ENCODE results near the gene POLE. TPM values are rescaled to one million over a fixed set of nuclear protein-coding genes. Genes with fewer than 3 reads are reported as not detected.

The POLE gene
- total RNA-seq, 2 experiments from 2014 or later, result 157 to 230 TPM

DNA sequence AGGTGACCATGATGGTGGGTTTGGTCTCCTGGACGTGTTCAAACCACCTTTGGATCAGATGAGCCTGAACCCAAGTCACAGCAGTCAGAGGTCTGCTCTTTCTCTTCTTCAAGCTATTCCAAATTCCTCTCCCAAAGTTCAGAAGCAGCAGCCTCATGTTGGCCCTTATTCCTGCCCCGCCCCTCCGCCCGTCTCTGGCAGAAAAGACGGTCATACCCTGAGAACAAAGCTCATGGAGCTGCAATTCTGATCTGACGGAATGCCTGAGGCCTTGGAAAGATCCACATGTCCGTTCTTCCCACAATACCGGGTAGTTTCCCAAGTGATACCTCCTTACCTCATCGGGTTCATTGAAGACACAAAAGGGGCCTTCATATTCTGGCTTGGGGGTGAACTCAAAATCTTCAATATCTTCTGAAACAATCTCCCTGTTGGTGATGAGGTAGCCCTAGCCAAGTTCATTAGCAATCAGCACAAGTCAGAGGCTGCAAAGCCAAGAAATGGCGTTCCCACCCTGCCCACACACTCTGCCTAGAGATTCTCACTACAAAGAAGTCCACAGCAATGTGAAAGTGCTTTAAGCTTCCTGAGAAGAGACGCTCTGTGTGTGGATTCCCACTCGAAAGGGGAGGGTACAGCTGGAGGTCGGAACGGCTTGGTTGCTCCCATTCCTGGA, 11.2 kb downstream of the POLE start:
- Histone ChIP-seq H4K20me1 (ENCODE audit: insufficient read depth, low read length) (peaks cover 5% of the 10 kb centered on the region; the same call in 1 of the 2 replicates), H3K36me3 (ENCODE audit: insufficient read depth, low read length) (peaks cover 97% of the 10 kb centered on the region), H3K9me2 (ENCODE audit: insufficient read depth, low read length) (no peaks in the 10 kb centered on the region), H3K9me3 (ENCODE audit: low read length) (no peaks in the 10 kb centered on the region), H2AFZ (ENCODE audit: low read length) (no peak overlapping the region), H3K4me2 (ENCODE audit: low read length) (no peak overlapping the region), H3K4me1 (ENCODE audit: insufficient read depth, low read length, poor library complexity, severe bottlenecking) (no peaks in the 10 kb centered on the region), H3K27ac (ENCODE audit: low read depth, low read length, poor library complexity, severe bottlenecking) (no peak overlapping the region), H3K79me2 (ENCODE audit: insufficient read depth, low read depth, low read length) (peaks cover 21% of the 10 kb centered on the region), H3K4me3 (ENCODE audit: low read depth, low read length, poor library complexity, severe bottlenecking) (no peak overlapping the region)
- TF ChIP-seq, protein P1, sequence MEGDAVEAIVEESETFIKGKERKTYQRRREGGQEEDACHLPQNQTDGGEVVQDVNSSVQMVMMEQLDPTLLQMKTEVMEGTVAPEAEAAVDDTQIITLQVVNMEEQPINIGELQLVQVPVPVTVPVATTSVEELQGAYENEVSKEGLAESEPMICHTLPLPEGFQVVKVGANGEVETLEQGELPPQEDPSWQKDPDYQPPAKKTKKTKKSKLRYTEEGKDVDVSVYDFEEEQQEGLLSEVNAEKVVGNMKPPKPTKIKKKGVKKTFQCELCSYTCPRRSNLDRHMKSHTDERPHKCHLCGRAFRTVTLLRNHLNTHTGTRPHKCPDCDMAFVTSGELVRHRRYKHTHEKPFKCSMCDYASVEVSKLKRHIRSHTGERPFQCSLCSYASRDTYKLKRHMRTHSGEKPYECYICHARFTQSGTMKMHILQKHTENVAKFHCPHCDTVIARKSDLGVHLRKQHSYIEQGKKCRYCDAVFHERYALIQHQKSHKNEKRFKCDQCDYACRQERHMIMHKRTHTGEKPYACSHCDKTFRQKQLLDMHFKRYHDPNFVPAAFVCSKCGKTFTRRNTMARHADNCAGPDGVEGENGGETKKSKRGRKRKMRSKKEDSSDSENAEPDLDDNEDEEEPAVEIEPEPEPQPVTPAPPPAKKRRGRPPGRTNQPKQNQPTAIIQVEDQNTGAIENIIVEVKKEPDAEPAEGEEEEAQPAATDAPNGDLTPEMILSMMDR (conservative IDR thresholded peaks at IDR 0.05; ENCODE audit: low read length), result no peak
- no peak for TF ChIP-seq EZH2phosphoT487 (IDR thresholded peaks at IDR 0.05; ENCODE audit: borderline replicate concordance, low read depth, low read length)
- intact Hi-C loops (cut with micrococcal nuclease; ENCODE audit: unreplicated experiment), result no loop called here
- POLR2A ChIA-PET, result no interaction called here
- DNase-seq (ENCODE audit: low spot score), result no peak
- BruUV-seq (replicated peaks), result no TSS peak
- CTCF ChIA-PET (ENCODE audit: unreplicated experiment), result no interaction called here

DNA sequence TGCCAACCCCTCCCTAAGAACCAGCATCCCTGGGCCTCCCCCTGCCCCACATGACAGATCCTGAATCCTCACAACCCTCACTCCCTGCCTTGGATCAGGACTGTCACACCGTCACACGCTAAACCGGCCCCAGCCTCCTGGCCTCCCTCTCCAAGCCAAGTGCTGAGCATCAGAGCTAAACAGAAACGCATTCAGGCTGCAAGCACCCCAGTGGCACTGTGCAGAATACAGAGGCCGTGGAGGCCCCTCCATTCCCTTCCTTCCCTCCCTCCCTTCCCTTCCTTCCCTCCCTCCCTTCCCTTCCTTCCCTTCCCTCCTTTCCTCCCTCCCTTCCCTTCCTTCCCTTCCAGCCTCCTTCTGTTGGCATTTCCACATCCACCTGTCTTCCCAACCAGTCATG, 12.6 kb downstream of the POLE start:
- Histone ChIP-seq H3K36me3 (ENCODE audit: insufficient read depth, low read length) (peaks cover 93% of the 10 kb centered on the region), H2AFZ (ENCODE audit: low read length) (no peak overlapping the region), H3K9me3 (ENCODE audit: low read length) (no peaks in the 10 kb centered on the region), H3K9me2 (ENCODE audit: insufficient read depth, low read length) (no peaks in the 10 kb centered on the region), H3K79me2 (ENCODE audit: insufficient read depth, low read depth, low read length) (peaks cover 8% of the 10 kb centered on the region; the same call in 1 of the 2 replicates), H3K27ac (ENCODE audit: low read depth, low read length, poor library complexity, severe bottlenecking) (no peak overlapping the region), H3K4me3 (ENCODE audit: low read depth, low read length, poor library complexity, severe bottlenecking) (no peak overlapping the region), H3K4me2 (ENCODE audit: low read length) (no peak overlapping the region), H3K4me1 (ENCODE audit: insufficient read depth, low read length, poor library complexity, severe bottlenecking) (no peaks in the 10 kb centered on the region), H4K20me1 (ENCODE audit: insufficient read depth, low read length) (no peaks in the 10 kb centered on the region)
- POLR2A ChIA-PET, result no interaction called here
- no TSS peak for BruUV-seq (replicated peaks)
- no peak for DNase-seq (ENCODE audit: low spot score)
- TF ChIP-seq EZH2phosphoT487 (IDR thresholded peaks at IDR 0.05; ENCODE audit: borderline replicate concordance, low read depth, low read length), result no peak
- intact Hi-C loops (cut with micrococcal nuclease; ENCODE audit: unreplicated experiment), result no loop called here
- CTCF ChIA-PET (ENCODE audit: unreplicated experiment), result no interaction called here

DNA sequence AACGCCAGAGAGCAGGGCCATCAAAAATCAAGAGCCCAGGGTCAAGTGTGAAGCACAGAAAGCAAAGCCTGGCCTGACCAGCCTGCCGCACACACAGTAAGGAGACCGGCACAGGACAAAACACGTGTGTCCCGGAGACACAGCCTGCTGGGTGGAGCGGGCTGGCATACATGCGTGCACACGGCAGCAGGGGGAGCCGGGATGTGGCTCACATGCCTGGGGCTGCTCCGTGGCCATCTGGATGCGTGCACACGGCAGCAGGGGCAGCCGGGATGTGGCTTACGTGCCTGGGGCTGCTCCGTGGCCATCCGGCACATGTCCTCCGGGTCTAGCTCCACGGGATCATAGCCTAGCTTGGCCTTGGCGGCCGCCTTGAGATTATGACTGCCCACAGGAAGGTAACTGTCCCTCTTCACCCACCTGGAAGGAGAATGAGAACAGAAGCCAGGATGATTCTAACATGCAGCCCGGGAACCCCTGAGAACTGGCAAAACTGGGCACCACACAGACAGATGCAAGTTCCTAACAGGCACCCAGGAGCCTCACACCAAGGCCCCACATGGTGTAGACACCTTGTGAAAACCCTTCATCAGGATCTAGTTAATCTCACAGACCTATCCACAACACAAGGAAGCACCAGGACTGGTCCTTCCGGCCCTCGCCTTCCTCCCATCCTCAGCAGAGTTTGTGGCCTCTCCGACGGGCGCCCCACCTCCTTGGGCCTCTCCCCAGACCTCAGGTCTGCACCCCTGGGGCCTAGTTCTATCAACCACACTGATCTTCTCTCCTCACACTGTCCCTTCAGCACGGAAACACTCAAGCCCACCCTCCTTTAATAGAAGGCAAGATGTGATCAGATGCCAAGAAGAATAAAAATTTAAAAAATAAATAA, 13.6 kb downstream of the POLE start:
- no TSS peak for BruUV-seq (replicated peaks)
- H2AFZ ChIP-seq (ENCODE audit: low read length), result no peak overlapping the region
- H3K4me1 ChIP-seq (ENCODE audit: insufficient read depth, low read length, poor library complexity, severe bottlenecking), result no peaks in the 10 kb centered on the region
- intact Hi-C loops (cut with micrococcal nuclease; ENCODE audit: unreplicated experiment), result no loop called here
- peaks cover 93% of the 10 kb centered on the region for H3K36me3 ChIP-seq (ENCODE audit: insufficient read depth, low read length)
- CTCF ChIA-PET (ENCODE audit: unreplicated experiment), result no interaction called here
- no peaks in the 10 kb centered on the region for H3K79me2 ChIP-seq (ENCODE audit: insufficient read depth, low read depth, low read length)
- H3K4me2 ChIP-seq (ENCODE audit: low read length), result no peak overlapping the region
- H4K20me1 ChIP-seq (ENCODE audit: insufficient read depth, low read length), result no peaks in the 10 kb centered on the region
- H3K9me2 ChIP-seq (ENCODE audit: insufficient read depth, low read length), result no peaks in the 10 kb centered on the region
- POLR2A ChIA-PET, result no interaction called here
- DNase-seq (ENCODE audit: low spot score), result no peak
- H3K27ac ChIP-seq (ENCODE audit: low read depth, low read length, poor library complexity, severe bottlenecking), result no peak overlapping the region
- H3K4me3 ChIP-seq (ENCODE audit: low read depth, low read length, poor library complexity, severe bottlenecking), result no peak overlapping the region
- no peak for TF ChIP-seq EZH2phosphoT487 (IDR thresholded peaks at IDR 0.05; ENCODE audit: borderline replicate concordance, low read depth, low read length)
- TF ChIP-seq, protein P1 (conservative IDR thresholded peaks at IDR 0.05; ENCODE audit: low read length), result no peak
- H3K9me3 ChIP-seq (ENCODE audit: low read length), result no peaks in the 10 kb centered on the region
